NOMO-1 treated with DMSO at 0.1 percent for 48 hours (cell line): Measurements from ENCODE around the gene SCAF4.

Experiments
- DNase-seq: peaks from one replicate; lab custom pipeline; 2025; ENCODE audit not compliant: unreplicated experiment; lab: John Stamatoyannopoulos, UW

The SCAF4 gene

DNA sequence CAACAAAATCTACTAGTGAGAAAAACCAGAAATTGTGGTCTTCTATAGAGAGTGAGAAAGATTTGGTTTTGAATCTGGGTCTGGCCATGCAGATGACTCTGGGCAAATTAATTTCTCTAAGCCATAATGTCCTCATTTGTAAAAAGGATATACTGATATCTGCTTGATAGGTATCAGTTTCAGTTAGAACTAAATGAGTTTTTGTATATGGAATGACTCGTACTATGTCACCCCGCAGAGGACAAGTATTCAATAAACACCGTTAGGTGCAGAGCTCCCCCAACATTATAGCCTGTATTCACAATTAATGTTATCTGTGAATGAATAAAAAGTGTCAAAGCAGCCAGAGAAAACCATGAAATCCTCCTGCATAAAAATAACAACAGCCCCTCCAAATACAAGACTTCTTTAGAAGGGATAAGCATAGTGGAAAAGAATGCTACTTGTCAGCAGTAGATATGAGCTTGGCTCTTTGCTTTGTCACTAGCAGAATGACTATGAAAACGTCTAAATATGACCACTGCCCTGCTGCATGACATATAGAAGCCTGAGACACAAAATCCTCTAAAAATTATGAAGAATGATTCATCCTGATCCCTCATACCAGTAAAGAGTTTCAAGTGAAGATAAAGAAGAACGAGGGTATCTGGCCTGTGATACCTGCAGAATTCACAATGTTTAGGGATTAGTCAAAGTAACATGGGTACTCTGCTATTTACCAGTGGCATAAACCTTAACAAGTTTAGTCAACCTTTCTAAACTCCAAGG lies 17.8 kb downstream of the SCAF4 start:
- DNase-seq: no peak

DNA sequence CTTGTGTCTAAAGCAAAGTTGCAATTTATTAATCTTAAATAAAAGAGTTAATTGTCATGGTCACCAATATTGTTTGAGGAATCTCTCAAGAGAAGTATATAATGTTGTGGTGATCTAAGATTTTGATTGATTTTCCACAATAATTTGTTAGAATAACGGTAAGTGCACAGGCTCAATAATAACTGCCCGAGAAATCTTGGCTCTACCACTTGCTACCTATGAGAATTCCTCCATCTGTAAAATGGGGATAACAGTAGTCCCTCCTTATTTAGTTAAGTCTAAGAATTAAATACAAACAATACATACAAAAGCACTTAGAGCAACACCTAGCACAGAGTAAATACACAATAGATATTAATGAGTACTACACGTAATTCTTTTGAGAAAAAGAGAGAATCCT lies 18.8 kb downstream of the SCAF4 start:
- no peak for DNase-seq

DNA sequence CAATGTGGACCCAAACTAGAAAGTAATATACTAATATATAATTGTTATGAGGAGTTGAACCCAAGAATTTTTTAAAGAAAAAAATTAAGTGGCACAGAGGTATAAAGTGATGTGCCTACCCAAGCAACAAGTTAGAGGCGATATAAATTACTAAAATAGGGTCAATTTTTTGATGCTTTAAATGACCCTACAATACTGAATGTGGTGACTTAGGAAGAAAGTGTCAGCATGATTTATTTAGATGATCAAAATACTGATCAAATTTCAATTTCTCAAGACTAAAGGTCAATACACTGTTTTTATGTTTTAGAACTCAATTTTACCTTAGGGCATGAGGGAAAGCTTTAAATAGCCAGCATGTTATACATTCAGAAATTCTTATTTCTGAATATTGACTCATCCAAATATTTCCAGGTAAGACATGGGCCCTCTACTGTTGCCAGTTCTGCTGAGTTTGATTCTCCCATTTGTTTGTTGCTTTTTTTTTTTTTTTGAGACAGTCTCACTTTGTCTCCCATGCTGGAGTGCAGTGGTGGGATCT lies 20.1 kb downstream of the SCAF4 start:
- DNase-seq: no peak

DNA sequence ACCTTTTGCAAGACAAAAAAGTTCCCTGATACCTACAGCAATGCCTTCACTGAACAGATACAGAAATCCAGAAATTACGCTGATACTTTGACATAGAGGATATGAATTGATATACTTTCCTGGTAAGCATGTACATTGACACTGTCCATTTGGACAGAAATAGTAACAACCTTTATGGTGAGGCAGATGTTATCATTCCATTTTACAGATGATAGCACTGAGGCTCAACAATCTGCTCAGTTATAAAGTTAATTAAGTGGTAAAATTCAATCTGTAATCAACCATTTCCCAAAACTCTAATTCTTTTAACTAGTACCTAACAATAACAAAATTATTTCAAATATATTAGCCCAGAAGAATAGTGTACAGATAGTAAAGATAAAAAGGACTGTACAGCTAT lies 20.6 kb downstream of the SCAF4 start:
- no peak for DNase-seq

DNA sequence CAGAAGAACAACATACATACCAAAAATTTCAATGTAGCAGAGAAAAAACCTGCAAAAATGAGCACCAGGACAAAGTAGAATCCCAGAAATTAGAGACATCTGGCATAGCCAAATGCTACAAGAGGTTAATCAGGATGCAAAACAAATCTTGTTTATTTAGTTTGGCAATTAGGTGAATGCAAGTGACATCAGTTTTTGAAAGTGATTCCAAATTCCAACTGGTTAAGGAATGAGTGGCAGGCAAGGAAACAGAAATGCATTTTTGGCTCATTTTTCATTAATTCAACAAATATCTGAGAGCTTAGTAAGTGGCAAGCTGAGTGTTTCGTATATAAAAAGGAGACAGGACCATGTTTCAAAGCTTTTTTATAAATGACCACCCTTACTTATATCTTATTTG lies 21.3 kb downstream of the SCAF4 start:
- no peak for DNase-seq

DNA sequence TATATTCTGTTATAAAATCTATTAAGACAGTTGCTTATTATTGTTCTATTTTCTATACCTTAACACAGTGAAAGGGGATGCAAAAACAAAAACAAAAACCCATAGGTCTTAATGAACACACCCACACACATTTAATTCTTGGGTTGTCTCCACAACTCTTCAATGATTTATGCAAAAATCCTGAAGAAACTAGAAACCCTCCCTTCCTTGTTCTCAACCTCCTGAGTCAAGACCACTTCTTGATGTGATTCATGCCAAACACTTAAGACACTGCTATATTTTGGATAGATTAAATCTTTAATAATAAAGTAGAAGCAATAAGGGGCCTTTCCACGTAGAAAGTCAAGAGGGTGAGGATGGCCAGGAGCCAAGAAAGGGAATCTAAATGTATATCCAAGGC lies 23.4 kb downstream of the SCAF4 start:
- no peak for DNase-seq

DNA sequence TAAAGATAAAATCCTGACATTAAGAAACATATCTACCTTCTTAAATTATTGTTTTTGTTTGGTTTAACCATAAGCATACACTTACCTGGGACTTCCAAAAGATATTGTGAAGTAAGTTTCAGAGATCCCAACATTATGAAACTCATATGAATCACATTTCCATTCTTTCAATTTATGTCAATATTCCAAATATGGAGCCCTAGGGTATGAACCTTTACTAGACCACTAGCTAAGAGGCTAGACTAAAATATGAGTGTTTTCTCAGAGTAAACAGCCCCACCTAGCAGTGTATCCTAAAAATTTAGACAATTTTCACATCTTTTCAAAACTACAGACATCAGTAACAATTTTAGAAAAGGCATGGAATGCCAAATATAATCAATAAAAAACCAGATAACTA lies 24.4 kb downstream of the SCAF4 start:
- DNase-seq: no peak

DNA sequence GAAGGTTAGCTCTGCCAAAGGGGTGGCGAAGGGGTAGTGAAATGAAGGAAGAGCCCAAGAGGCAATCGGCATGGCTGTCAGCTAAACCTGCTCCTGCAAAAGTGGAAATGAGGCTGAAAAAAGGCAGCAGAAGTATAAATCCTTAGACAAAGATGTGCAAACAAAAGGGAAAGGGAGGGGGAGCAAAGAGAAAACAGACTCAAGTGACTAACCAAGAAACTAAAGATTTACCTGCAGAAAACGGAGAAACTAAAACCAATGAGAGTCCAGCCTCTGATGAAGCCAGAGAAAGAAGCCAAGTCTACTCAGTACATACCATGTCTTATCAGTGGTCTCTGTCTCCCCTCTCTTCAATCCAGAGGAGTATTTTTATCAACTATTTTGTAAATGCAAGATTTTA lies 25.4 kb downstream of the SCAF4 start:
- no peak for DNase-seq

DNA sequence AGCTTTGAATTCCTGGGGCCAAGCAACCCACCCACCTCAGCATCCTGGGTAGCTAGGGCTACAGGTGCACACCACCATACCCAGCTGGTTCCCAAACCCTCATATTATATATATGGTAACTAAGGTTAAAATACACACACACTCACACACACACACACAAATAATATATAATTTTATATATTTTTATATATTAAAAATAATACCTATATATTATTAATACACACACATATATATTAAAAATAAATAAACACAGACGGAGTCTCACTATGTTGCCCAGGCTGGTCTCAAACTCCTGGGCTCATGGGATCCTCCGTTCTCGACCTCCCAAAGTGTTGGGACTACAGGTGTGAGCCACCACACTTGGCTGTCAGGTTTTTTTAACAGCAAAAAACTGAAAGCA lies 31.9 kb downstream of the SCAF4 start:
- no peak for DNase-seq

DNA sequence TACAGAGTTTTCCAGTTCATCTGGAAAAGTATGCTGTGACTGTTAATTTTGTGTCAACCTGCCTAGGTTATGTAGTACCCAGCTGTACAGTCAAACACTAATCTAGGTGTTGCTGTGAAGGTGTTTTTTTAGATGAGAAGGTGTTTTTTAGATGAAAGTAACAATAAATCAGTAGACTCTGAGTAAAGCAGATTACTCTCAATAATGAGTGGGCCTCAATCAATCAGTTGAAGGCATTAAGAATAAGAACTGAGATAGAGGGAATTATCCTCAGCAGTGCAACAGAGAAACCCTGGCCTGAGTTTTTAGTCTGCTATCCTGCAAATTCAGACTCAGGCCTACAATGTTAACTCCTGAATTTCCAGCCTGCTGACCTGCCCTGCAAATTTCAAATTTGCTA lies 33.5 kb downstream of the SCAF4 start:
- no peak for DNase-seq

DNA sequence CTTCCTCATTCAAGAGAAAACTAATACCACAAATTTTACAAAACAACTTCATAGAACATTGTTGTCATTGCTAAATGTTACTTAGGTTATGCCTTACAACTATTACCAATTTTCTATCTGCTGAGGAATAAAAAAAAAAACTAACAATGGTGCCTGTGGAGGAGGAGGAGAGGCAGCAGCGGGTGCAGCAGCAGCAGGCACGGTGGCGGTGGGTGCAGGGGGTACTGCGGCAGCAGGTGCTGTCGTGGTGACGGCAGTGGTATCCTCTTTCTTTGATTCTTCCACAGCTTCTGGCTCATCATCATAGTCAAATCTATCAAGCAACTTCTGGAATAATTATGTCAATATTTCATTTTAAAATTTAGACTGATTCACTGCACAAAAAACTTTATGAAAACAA lies 35.5 kb downstream of the SCAF4 start:
- no peak for DNase-seq

DNA sequence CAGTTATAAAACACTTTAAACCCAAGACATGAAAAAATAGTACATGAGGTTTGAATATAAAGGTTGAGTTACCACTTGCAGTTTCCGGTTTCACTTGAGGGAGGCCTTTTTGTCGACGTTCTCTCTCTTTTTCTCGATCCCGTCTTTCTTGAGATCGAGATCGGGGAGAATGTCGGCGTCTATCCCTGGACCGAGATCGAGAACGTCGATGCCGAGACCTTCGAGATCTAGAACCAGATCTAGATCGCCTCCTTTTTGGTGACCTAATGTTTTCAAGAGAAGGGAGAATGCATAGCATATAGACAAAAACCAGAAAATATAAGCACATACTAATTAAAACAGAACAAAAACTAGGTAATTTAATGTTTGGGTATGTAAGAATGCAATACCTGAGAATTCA lies 38.7 kb downstream of the SCAF4 start:
- DNase-seq: no peak

DNA sequence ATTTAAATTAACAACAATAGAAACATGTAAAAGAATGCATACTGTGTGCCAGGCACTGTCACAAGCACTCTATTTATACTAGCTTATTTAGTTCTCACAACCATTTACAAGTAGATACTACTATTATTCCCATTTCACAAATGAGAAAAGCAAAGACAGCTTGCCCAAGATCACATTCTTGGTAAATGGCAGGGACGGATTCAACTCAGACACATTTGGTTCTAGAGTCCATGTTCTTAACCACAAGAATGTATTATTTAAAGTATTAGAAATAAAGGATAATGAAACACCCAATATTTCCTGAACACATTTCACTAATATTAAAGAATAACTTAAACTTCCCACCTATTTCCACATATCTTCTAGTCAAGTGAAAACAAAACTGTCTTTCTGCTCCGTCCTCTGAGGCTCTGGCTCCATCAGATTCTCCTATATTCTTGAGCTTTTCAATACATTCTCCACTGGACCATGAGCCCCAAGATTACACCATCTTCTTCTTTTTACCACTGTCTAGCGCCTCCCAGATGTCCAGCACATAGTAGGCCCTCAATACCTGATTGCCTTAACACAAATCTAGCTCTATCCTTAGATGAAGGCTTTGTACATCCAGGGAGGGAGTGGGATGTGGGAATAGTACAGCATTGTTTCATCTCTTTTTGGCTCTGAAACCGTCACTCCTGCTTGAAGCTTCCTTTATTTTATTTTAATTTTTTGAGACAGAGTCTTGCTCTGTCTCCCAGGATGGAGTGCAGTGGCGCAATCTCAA lies 43.1 kb downstream of the SCAF4 start:
- DNase-seq: no peak

DNA sequence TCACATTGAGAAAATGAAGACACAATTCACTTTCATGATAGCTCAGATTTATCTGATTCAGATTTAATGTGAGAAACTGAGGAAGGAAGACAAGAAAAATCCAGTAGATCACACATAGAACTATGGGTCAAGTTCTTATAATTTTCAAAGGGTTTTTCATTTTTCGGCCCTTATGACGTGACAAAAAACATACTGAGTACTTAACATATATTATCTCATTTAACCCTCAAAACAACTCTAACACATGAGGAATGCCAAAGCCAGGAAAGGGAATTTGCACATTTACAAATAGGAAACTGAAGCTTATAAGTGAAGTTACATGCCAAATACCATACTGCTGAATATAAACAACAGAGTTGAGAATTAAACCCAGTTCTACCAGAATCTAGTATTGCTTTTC lies 44.8 kb downstream of the SCAF4 start:
- DNase-seq: no peak

DNA sequence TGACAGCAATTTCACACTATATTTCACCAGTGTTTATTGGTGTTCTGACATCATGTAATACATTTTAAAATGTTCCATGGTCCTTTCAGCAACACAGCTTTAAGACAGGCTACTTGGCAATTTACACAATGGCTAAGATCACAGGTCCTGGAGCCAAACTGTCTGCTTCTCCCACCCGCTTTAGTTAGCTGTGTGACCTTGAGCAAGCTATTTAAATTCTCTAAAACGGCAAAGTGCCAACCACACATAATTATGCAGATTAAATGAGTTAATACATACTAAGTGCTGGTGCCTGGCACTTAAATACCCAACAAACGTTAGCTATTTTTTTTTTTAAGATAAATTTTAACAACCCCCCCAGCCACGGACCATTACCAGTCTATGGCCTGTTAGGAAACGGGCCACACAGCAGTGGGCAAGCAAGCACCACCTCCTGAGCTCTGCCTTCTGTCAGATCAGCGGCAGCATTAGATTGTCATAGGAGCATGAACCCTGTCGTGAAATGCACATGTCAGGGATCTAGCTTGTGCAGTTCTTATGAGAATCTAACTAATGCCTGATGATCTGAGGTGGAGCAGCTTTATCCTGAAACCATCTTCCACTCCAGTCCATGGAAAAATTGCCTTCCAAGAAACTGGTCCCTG lies 45.5 kb downstream of the SCAF4 start:
- DNase-seq: no peak

DNA sequence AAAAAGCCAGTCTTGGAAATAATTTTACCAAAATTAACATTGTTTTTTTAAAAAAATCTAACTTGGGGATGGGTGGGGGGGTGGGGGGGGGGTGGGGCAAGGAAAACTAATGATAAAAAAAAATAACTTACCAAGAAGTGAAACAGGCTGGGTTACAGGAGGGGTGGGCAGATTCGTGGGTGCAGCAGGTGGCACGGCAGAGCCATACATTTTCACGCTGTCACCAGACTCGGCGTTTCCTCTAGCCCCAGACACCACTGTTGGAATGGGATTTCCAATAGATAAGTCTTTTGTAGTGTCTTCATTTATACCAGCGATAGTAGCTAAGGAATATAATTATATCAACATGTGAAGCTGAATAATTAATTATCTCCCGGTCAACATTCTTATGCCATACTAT lies 47.0 kb downstream of the SCAF4 start:
- DNase-seq: no peak

DNA sequence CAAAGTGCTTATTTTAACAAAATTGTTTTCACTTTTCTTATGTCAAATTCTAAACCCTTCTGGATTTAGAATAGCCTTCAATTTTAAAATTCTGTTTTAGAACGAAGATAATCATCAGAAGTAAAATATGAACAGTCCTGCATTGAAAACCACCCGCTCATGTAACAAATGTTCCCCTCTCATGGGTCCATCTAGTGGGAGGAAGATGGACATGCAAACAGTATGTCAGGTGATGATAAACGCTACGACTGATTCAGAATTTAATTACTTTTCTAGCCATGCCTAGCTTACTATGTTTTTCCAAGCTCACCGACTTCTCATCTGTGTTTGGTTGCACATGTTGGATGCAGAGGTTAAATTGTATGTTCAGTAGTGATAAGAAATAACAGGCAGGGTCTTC lies 48.9 kb downstream of the SCAF4 start:
- no peak for DNase-seq

DNA sequence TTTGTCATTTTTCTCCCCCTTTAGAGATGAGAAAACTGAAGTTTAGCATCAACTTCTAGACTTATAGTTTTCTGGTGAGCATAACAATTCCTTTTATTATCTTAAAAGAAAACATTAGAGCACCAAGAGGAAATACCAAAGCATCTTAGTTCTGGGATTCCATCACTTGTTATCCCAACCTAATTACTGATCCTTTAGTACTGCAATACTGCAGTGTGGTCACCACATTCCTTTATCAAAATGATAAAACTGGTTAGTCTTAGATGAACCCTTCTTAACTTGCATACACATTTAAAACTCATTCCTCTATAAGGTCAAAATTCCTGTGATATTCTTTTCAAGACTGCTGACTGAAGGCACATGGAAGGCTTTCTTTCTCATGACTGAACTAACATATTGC lies 49.3 kb downstream of the SCAF4 start:
- DNase-seq: no peak

DNA sequence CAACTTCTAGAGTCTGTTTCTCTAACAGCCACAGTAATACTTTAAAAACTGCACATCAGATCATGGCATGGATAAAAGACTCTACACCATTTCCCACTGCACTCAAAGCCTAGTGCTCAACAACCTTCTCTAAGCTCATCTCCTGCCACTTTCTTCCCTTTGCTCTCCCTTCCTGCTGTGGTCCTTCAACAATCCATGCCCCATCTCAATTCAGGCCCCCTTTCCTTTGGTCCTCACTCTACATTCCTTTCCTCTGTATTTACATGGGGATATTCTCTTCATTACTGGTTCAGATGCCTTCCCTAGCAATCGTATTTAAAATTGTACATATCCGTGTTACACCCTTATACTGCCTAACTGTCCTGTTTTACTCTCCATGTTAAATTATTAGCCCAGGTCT lies 53.4 kb downstream of the SCAF4 start:
- no peak for DNase-seq

DNA sequence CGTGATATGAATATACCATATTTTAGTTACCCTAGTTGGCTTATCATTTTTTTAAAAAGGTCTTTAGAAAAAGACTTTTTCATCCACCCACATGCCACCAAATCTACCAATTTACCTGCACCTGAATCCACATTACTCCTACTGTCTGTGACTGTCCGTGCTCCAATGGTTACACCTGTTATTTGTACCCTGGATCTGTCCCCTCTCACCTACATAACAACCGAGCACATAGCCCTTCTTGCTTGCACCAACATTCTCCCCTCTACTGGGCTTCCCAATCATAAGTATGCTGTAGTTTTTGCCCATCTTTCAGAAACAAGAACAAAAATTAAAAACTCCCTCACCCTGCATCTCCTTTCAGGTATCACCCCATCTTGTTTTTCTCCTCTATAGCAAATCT lies 54.9 kb downstream of the SCAF4 start:
- DNase-seq: no peak

DNA sequence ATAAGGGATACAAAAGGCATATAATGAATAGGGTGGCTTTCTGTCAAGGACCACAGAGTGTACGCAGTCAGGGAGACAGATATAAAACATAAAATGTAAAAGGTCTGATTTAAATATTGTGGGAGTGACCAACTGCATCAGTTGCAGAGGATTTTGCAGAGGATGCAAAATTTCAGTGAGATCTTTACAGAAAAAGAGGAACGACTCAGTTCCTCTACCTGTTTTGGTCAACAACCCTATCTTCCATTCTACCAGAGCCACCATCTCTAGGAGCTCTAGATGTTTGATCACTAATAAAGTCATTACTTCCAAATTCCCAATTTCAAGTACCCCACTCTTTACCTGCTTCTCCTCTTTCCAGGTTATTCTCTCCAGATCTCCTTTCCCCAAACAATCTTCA lies 56.0 kb downstream of the SCAF4 start:
- peak; percentile 28 for DNase-seq

DNA sequence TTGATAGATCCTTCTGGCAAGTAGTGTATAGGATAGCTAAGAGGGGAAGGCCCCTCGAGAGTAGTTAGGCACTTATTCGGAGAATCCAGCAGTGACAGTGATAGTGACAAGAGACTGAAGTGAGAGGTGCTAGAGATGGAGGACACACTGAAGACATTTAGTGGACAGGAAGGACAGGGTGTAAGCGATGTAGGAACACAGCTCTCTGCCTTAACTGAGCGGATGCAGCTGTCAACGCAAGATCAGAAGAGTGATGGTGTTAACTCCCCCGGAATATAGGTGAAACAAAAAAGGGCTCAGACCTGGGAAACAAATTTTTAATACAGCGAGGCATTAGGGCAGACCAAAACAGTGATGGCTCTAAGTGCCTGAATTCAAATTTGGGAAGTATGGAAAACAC lies 56.6 kb downstream of the SCAF4 start:
- no peak for DNase-seq
